K562 (cell line): ENCODE measurements around the gene SRD5A1.

Experiments
- CLOCK ChIP-seq: fragments of 250-450 bp; sonication (Bioruptor Pico); IDR thresholded peaks from 2 replicates; pipeline ENCODE4 v1.4.0; 2020; ENCODE audit warnings: mild to moderate bottlenecking, moderate library complexity, borderline replicate concordance
- CTCF ChIP-seq, 3 experiments: IDR thresholded peaks in 2 of 3; conservative IDR thresholded peaks in 1 of 3; 2 replicates each; pipeline ENCODE4 v1.5.1; 2011 to 2012; ENCODE audit warnings: low read length in 3 of 3, mild to moderate bottlenecking in 3 of 3, control low read depth in 2 of 3, improper control_type of control experiment in 1 of 3, inconsistent platforms in 1 of 3, low read depth in 1 of 3, mixed read lengths in 1 of 3, moderate library complexity in 1 of 3; ENCODE audit not compliant: insufficient read depth in 2 of 3
- EGR1 ChIP-seq: fragments of 450-650 bp; conservative IDR thresholded peaks from 2 replicates; pipeline ENCODE4 v1.6.1; 2017; ENCODE audit warnings: mild to moderate bottlenecking
- MAFF ChIP-seq: IDR thresholded peaks from 2 replicates; pipeline ENCODE4 v1.6.1; 2012; ENCODE audit warnings: low read length, improper control_type of control experiment
- NEUROD1 ChIP-seq: fragments of 150-350 bp; IDR thresholded peaks from 2 replicates; pipeline ENCODE4 v1.6.1; 2014; ENCODE audit warnings: borderline replicate concordance, low read length, low read depth; ENCODE audit not compliant: partially characterized antibody
- SRSF1 ChIP-seq: fragments of 200-400 bp; formaldehyde crosslinking; IDR thresholded peaks from 2 replicates; pipeline ENCODE4 v1.6.1; 2017; ENCODE audit warnings: mild to moderate bottlenecking, low read depth, low read length, moderate library complexity
- ZNF146 ChIP-seq: IDR thresholded peaks from one replicate; pipeline ENCODE4 v1.6.1; 2018; ENCODE audit warnings: missing compliant biosample characterization; ENCODE audit not compliant: unreplicated experiment
- TF ChIP-seq, protein P1 (sequence below): sonication (generic); formaldehyde crosslinking; IDR thresholded peaks from 2 replicates; pipeline ENCODE4 v1.8.0; 2022; ENCODE audit warnings: mild to moderate bottlenecking, low read depth, missing genetic modification reagents
- TF ChIP-seq, protein P2 (sequence below): fragments of 450-650 bp; IDR thresholded peaks from 2 replicates; pipeline ENCODE4 v1.7.0; 2016; ENCODE audit warnings: borderline replicate concordance

GRCh38 chr5:6615034-6615815, 18.0 kb upstream of the SRD5A1 start:
- TF ChIP-seq, protein P1, sequence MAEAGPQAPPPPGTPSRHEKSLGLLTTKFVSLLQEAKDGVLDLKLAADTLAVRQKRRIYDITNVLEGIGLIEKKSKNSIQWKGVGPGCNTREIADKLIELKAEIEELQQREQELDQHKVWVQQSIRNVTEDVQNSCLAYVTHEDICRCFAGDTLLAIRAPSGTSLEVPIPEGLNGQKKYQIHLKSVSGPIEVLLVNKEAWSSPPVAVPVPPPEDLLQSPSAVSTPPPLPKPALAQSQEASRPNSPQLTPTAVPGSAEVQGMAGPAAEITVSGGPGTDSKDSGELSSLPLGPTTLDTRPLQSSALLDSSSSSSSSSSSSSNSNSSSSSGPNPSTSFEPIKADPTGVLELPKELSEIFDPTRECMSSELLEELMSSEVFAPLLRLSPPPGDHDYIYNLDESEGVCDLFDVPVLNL (CRISPR knock-in tag) = no peak
- TF ChIP-seq, protein P2, sequence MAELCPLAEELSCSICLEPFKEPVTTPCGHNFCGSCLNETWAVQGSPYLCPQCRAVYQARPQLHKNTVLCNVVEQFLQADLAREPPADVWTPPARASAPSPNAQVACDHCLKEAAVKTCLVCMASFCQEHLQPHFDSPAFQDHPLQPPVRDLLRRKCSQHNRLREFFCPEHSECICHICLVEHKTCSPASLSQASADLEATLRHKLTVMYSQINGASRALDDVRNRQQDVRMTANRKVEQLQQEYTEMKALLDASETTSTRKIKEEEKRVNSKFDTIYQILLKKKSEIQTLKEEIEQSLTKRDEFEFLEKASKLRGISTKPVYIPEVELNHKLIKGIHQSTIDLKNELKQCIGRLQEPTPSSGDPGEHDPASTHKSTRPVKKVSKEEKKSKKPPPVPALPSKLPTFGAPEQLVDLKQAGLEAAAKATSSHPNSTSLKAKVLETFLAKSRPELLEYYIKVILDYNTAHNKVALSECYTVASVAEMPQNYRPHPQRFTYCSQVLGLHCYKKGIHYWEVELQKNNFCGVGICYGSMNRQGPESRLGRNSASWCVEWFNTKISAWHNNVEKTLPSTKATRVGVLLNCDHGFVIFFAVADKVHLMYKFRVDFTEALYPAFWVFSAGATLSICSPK = no peak
- TF ChIP-seq CTCF (IDR thresholded peaks at IDR 0.05 in 2 of 3, conservative IDR thresholded peaks at IDR 0.05 in 1 of 3; ENCODE audit: insufficient read depth in 2 of 3, low read depth in 1 of 3, low read length in 3 of 3) = no peak
- no peak for TF ChIP-seq EGR1
- no peak for TF ChIP-seq ZNF146 (CRISPR knock-in tag)
- no peak for TF ChIP-seq MAFF
- TF ChIP-seq CLOCK (CRISPR knock-in tag) = no peak
- no peak for TF ChIP-seq NEUROD1
- TF ChIP-seq SRSF1 = no peak
